HG03175 (cell line): ENCODE data around the gene ARMCX1.
"Not testable (repeated sequence)": the region's sequence is repeated elsewhere in the genome, so short reads cannot be mapped to it uniquely, and the experiment has no call there.

Experiments
- ATAC-seq: cut with Tn5 transposase; IDR thresholded peaks from one replicate; pipeline ENCODE4 v1.9.1; 2021; ENCODE audit warnings: mild to moderate bottlenecking, moderate library complexity; ENCODE audit not compliant: unreplicated experiment

ARMCX1 gene

DNA sequence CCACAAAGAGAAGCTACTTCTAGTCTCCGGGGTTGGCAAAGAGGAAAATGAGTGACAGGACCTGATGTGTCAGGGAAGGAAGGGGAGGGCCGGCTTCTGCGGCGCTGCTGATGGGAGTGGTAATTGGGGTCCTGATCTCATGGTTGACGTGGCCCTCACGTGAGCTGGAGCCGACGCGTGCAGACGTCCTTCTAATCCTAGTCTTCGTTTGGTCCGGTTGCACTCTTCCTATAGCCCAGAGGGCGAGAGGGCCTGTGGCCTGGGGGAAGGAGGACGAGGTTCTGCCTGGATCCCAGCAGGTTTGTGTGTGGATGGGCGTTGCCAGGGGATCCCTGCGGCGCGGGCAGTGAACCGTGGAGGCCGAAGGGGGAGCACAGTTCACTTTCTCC, at the start of gene ARMCX1:
ARMCX1 (plus strand) TSS at position 186 of the 389 bp plus-strand sequence. CDS start 2,384 bp downstream, outside the sequence.
- ATAC-seq = no peak

- ATAC-seq = not testable (repeated sequence)
These were observed 47.4 kb upstream of the ARMCX1 start for GRCh38 chrX:101502929-101503328.

DNA sequence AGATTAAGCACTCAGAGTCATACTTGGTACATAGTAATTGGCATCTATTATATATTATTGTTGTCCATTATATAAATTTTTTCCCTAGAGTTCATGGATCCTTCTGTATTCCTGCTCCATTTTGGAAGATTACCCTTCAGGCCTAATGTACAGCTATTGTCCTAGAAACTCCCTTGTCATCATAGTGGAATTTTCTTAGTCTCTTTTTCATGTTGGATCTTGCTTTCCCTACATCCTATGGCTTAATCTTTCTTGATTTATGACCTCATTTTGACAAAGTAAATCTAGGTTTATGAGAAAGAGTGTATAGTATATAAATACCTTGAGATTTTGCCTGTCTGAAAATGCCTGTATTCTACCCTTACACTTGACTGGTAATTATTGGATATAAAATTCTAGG, 43.0 kb upstream of the ARMCX1 start:
- ATAC-seq = no peak

DNA sequence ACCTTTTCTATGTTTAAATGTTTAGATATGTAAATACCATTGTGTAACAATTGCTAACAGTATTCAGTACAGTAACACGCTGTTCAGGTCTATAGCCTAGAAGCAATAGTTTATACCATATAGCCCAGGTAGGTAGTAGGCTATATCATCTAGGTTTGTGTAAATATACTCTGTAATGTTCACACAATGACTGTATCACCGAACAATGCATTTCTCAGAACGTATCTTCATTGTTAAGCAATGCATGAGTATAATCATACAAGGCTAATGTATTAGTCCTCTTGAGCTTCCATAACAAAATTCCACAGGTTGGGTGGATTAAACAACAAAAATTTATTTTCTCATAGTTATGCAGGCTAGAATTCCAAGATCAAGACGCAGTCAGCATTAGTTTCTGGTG, 42.4 kb upstream of the ARMCX1 start:
- no peak for ATAC-seq

DNA sequence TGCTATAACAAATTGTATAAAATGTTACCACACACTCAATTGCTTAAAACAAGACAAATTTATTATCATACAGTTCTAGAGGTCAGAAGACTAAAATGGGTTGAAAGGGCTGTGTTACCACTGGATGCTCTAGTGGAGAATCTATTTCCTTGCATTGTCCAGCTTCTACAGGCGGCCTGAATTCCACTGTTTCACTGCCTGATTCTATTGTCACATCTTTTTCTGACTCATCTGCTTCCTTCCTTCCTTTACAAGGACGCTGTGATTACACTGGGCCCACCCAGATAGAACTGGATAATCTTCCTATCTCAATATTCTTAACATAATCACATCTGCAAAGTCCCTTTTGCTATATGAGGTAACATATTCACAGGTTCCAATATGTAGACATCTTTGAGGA, 19.4 kb upstream of the ARMCX1 start:
- ATAC-seq = no peak

GRCh38 chrX:101539116-101539515, 11.2 kb upstream of the ARMCX1 start:
- ATAC-seq = no peak

- no peak for ATAC-seq
These were observed 518 bp downstream of the ARMCX1 start for GRCh38 chrX:101550751-101551379.

GRCh38 chrX:101551380-101551767, 1.0 kb downstream of the ARMCX1 start:
- ATAC-seq = no peak

- no peak for ATAC-seq
These were observed 2.4 kb downstream of the ARMCX1 start for GRCh38 chrX:101552714-101553113.

DNA sequence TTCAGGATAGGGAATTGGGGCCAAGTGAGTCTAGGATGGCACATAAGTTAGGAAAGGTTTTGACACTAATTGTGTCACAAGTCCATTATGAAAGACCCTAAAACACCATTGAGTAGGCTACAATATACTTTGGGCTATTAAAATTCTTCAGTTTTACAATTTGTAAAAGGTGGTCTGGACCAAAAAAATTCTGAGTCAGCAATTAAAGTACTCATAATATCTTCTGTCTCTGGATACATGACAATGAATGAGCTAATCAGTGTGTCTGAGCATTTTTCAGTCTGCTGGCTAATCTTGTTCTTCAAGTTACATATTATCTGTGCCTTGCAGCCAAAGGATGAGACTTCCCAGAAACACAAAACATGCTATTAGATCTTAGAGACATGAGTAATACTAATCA, 14.3 kb downstream of the ARMCX1 start:
- ATAC-seq = no peak

DNA sequence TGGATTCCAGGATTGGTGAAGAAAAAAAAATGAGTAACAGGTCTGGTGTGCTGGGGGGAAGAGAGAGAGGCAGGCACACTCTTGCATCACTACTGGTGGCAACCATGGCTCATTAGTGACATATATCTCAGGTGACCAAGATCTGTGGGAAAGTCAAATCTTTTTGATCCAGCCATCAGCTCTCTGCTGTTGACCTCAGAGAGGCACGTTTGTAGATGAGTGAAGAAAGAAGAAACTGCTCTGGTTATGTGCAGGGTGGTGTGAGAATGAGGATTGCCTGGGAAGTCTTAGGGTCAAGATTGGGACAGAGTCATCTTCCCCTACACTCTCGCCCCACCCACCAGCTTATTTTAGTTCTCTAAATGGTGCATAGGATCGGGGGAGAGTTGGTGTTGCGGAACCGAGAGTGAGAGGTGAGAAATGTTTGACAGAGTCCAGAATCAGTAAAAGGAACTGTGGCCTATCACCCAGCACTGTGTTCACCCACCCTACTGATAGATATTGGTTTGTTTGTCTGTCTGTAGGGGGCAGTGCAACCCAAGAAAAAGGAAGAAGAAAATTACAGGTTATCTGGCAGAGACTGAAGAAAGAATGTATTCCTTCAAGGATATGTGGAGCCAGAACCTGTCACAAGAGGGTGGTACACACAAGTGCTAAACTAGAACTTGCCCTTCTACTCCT, 45.5 kb downstream of the ARMCX1 start:
- ATAC-seq = peak; percentile 100

DNA sequence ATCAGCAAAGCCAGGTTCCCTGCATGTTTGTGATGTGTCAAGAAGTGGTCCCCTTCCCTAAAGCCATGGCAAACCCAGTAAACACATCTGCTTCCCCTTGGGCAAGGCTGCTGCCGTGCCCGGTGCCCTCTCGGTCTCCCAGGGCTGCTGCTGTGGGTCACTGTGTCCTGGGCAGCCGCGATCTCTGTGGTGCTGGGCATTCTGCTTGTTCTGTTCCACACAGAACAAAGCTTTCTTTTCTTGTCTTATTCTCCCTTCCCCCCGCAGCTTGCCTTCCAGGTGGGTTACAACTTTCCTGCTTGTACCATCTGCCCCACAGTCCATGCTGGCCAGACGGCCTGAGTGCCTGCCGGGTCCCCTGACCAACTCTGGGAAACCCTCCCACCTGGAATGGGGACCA, 49.2 kb downstream of the ARMCX1 start:
- not testable (repeated sequence) for ATAC-seq

DNA sequence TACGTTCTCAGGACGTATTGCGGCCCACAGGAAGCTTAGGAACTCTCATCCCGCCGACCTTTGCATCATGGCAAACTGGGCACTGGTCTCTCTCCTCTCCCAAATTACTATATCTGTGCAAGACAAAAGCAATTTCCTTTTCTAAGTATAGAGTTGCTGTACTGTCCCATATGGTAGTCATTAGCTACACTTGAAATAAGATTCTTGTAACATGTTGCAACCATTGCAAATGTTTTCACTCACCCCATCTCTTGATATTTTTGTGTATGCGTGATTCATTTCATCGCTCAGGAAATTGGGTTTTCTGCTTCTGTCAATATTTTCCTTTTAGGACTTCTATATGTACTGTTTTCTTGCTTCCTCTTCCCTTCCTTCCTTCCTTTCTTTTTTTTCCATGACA, 51.7 kb downstream of the ARMCX1 start:
- ATAC-seq = no peak
